Muscle layer of colon (tissue), 2 donors: ENCODE data around the gene UBE2L3.
"Not testable (repeated sequence)": the region's sequence is repeated elsewhere in the genome, so short reads cannot be mapped to it uniquely, and the experiment has no call there.

Experiments
- H3K27ac ChIP-seq: one replicate; pipeline ENCODE4 v1.7.0; 2013; ENCODE audit warnings: low read depth, mild to moderate bottlenecking, low read length, moderate library complexity
- H3K27me3 ChIP-seq, 2 donors: one replicate each; pipeline ENCODE4 v1.7.0; 2013; ENCODE audit warnings: low read length in 2 of 2, mild to moderate bottlenecking in 2 of 2; ENCODE audit not compliant: insufficient read depth in 2 of 2, control insufficient read depth in 1 of 2
- H3K36me3 ChIP-seq: one replicate; pipeline ENCODE4 v1.7.0; 2013; ENCODE audit warnings: mild to moderate bottlenecking, low read length; ENCODE audit not compliant: insufficient read depth
- H3K4me1 ChIP-seq: one replicate; pipeline ENCODE4 v1.7.0; 2013; ENCODE audit warnings: mild to moderate bottlenecking, low read length; ENCODE audit not compliant: insufficient read depth
- H3K4me3 ChIP-seq, 2 donors: one replicate each; pipeline ENCODE4 v1.7.0; 2013; ENCODE audit warnings: low read length in 2 of 2, low read depth in 1 of 2, mild to moderate bottlenecking in 1 of 2, moderate library complexity in 1 of 2
- H3K9ac ChIP-seq: one replicate; pipeline ENCODE4 v1.7.0; 2013; ENCODE audit warnings: low read length
- H3K9me3 ChIP-seq: one replicate; pipeline ENCODE4 v1.7.0; 2013; ENCODE audit warnings: mild to moderate bottlenecking, low read length
- donor health status: abdominal sarcoma.
- donor health status: Adenocarcinoma of cecum.

The UBE2L3 gene

GRCh38 chr22:21567456-21568346 lies at the start of gene UBE2L3:
Gene UBE2L3, plus strand, starts transcription at chr22:21567714. Its CDS starts 31 bp downstream, at chr22:21567745.
- Histone ChIP-seq H3K9me3 (no peaks in the 10 kb centered on the region), H3K27ac (peak within 1 kb of the TSS; percentile 91), H3K4me3 (peak within 1 kb of the TSS; percentile 89 to 94), H3K9ac (peak within 1 kb of the TSS; percentile 89), H3K4me1 (peaks cover 26% of the 10 kb centered on the region), H3K27me3 (no peaks in the 10 kb centered on the region), H3K36me3 (peaks cover 5% of the 10 kb centered on the region)

GRCh38 chr22:21526705-21527500 lies 40.6 kb upstream of the UBE2L3 start:
- H3K4me1 ChIP-seq, H3K27me3 ChIP-seq, H3K36me3 ChIP-seq, H3K27ac ChIP-seq, H3K9ac ChIP-seq, H3K4me3 ChIP-seq, H3K9me3 ChIP-seq: not testable (repeated sequence)

- H3K27me3 ChIP-seq, H3K27ac ChIP-seq, H3K4me3 ChIP-seq, H3K36me3 ChIP-seq, H3K4me1 ChIP-seq, H3K9ac ChIP-seq, H3K9me3 ChIP-seq: not testable (repeated sequence)
Observed at GRCh38 chr22:21531525-21531924, 36.0 kb upstream of the UBE2L3 start.

- H3K9ac ChIP-seq, H3K4me3 ChIP-seq, H3K9me3 ChIP-seq, H3K36me3 ChIP-seq, H3K27ac ChIP-seq, H3K27me3 ChIP-seq, H3K4me1 ChIP-seq: not testable (repeated sequence)
Observed at GRCh38 chr22:21532863-21533648, 34.5 kb upstream of the UBE2L3 start.

- H3K36me3 ChIP-seq, result not testable (repeated sequence)
Observed at GRCh38 chr22:21539862-21540261, 27.7 kb upstream of the UBE2L3 start.

GRCh38 chr22:21544432-21545322 lies 22.8 kb upstream of the UBE2L3 start:
- H3K4me1 ChIP-seq, H3K9ac ChIP-seq, H3K9me3 ChIP-seq, H3K27me3 ChIP-seq, H3K4me3 ChIP-seq, H3K27ac ChIP-seq, H3K36me3 ChIP-seq: not testable (repeated sequence)

More at GRCh38 chr22:21539862-21540261, 27.7 kb upstream of the UBE2L3 start:
- not testable (repeated sequence) for H3K27me3 ChIP-seq, H3K4me3 ChIP-seq, H3K9me3 ChIP-seq, H3K9ac ChIP-seq, H3K27ac ChIP-seq, H3K4me1 ChIP-seq

- not testable (repeated sequence) for H3K9me3 ChIP-seq, H3K4me1 ChIP-seq, H3K9ac ChIP-seq, H3K4me3 ChIP-seq, H3K36me3 ChIP-seq, H3K27ac ChIP-seq, H3K27me3 ChIP-seq
Observed at GRCh38 chr22:21549558-21549957, 18.0 kb upstream of the UBE2L3 start.

GRCh38 chr22:21550008-21550677 lies 17.4 kb upstream of the UBE2L3 start:
- H3K9me3 ChIP-seq, H3K9ac ChIP-seq, H3K4me3 ChIP-seq, H3K27me3 ChIP-seq, H3K27ac ChIP-seq, H3K36me3 ChIP-seq, H3K4me1 ChIP-seq: not testable (repeated sequence)

GRCh38 chr22:21550678-21551047 lies 16.9 kb upstream of the UBE2L3 start:
- H3K27ac ChIP-seq, result not testable (repeated sequence)

GRCh38 chr22:21551361-21551760 lies 16.2 kb upstream of the UBE2L3 start, which contains the start of gene RIMBP3C:
Gene RIMBP3C, minus strand, starts transcription at chr22:21551461. Its CDS starts 485 bp downstream, at chr22:21550976.
- not testable (repeated sequence) for H3K36me3 ChIP-seq, H3K4me3 ChIP-seq, H3K9ac ChIP-seq, H3K27me3 ChIP-seq, H3K9me3 ChIP-seq, H3K4me1 ChIP-seq, H3K27ac ChIP-seq

More at GRCh38 chr22:21550678-21551047, 16.9 kb upstream of the UBE2L3 start:
- not testable (repeated sequence) for H3K27me3 ChIP-seq, H3K9ac ChIP-seq, H3K4me3 ChIP-seq, H3K9me3 ChIP-seq, H3K36me3 ChIP-seq, H3K4me1 ChIP-seq
